Esophagus muscularis mucosa (tissue), 4 donors: Measurements from ENCODE around the gene VAPB.

Source experiments
- CTCF ChIP-seq, 3 experiments: fragments of 200-600 bp in 2 of 3; fragments of 450-650 bp in 1 of 3; sonication (generic) in 2 of 3; IDR thresholded peaks; one replicate each; pipeline ENCODE4 v1.5.1; 2017 to 2019; ENCODE audit warnings: antibody characterized with exemption in 3 of 3, mild to moderate bottlenecking in 2 of 3, moderate library complexity in 1 of 3
- EP300 ChIP-seq: sonication (generic); formaldehyde crosslinking; IDR thresholded peaks from one replicate; pipeline ENCODE4 v1.6.1; 2017; ENCODE audit warnings: antibody characterized with exemption
- POLR2A ChIP-seq: fragments of 450-650 bp; IDR thresholded peaks from one replicate; pipeline ENCODE4 v1.6.1; 2017; ENCODE audit warnings: antibody characterized with exemption, moderate library complexity, mild to moderate bottlenecking, low read depth
- POLR2AphosphoS5 ChIP-seq, 2 donors: sonication (generic); formaldehyde crosslinking; IDR thresholded peaks; one replicate each; pipeline ENCODE4 v1.6.1; 2017; ENCODE audit warnings: antibody characterized with exemption in 2 of 2

GRCh38 chr20:58403272-58403671, 14.2 kb downstream of the VAPB start:
- TF ChIP-seq CTCF (IDR thresholded peaks at IDR 0.05) = no peak
- no peak for TF ChIP-seq POLR2AphosphoS5 (IDR thresholded peaks at IDR 0.05)
- TF ChIP-seq POLR2A = no peak
- no peak for TF ChIP-seq EP300
